Progenitor cell of endocrine pancreas (in vitro differentiated cells): ENCODE results near the gene ATRX. TPM values are rescaled to one million over a fixed set of nuclear protein-coding genes. Genes with fewer than 3 reads are reported as not detected.

Experiments used
- DNase-seq: peaks from one replicate; pipeline ENCODE4 v3.0.0; 2021; ENCODE audit warnings: low spot score; ENCODE audit not compliant: unreplicated experiment
- H3K27ac Mint-ChIP-seq: 2 replicates; pipeline ENCODE4 v1.8.0; 2021; ENCODE audit warnings: mild to moderate bottlenecking, moderate library complexity, mixed read lengths
- H3K27me3 Mint-ChIP-seq: 2 replicates; pipeline ENCODE4 v1.8.0; 2021; ENCODE audit warnings: mixed read lengths
- H3K36me3 Mint-ChIP-seq: 2 replicates; pipeline ENCODE4 v1.8.0; 2022; ENCODE audit warnings: mixed read lengths; ENCODE audit not compliant: insufficient read depth
- H3K4me1 Mint-ChIP-seq: 2 replicates; pipeline ENCODE4 v1.8.0; 2021; ENCODE audit warnings: low read depth, mixed read lengths
- H3K4me3 Mint-ChIP-seq: 2 replicates; pipeline ENCODE4 v1.8.0; 2021; ENCODE audit warnings: low read depth, mild to moderate bottlenecking, moderate library complexity, mixed read lengths
- H3K9me3 Mint-ChIP-seq: 2 replicates; pipeline ENCODE4 v1.8.0; 2021; ENCODE audit warnings: low read depth, mixed read lengths
- CTCF ChIP-seq: fragments of 200-600 bp; sonication (generic); IDR thresholded peaks from one replicate; pipeline ENCODE4 v1.5.0; 2021; ENCODE audit warnings: antibody characterized with exemption, mild to moderate bottlenecking; ENCODE audit not compliant: unreplicated experiment
- total RNA-seq: library from RNA; stranded (reverse); gene quantifications from 2 replicates; pipeline ENCODE4 v1.2.1, GENCODE V29; 2021

The ATRX gene
- total RNA-seq, 1 donor from 2014 or later, result 167 TPM

GRCh38 chrX:77675986-77676385 is 110.0 kb downstream of the ATRX start:
- peaks cover 11% of the 10 kb centered on the region for H3K4me1 Mint-ChIP-seq
- peaks cover 4% of the 10 kb centered on the region for H3K9me3 Mint-ChIP-seq
- no peak overlapping the region for H3K27ac Mint-ChIP-seq
- no peaks in the 10 kb centered on the region for H3K36me3 Mint-ChIP-seq
- no peak for TF ChIP-seq CTCF
- no peak overlapping the region for H3K4me3 Mint-ChIP-seq
- H3K27me3 Mint-ChIP-seq, result no peaks in the 10 kb centered on the region
- no peak for DNase-seq

GRCh38 chrX:77668391-77669237 is 117.4 kb downstream of the ATRX start:
- H3K36me3 Mint-ChIP-seq, result peaks cover 5% of the 10 kb centered on the region
- H3K27ac Mint-ChIP-seq, result peak overlapping the region; percentile 53
- H3K27me3 Mint-ChIP-seq, result no peaks in the 10 kb centered on the region
- H3K4me3 Mint-ChIP-seq, result no peak overlapping the region
- peaks cover 7% of the 10 kb centered on the region for H3K9me3 Mint-ChIP-seq
- H3K4me1 Mint-ChIP-seq, result peaks cover 9% of the 10 kb centered on the region
- DNase-seq, result no peak
- no peak for TF ChIP-seq CTCF

GRCh38 chrX:77658886-77659285 is 127.1 kb downstream of the ATRX start:
- no peak overlapping the region for H3K4me3 Mint-ChIP-seq
- peaks cover 19% of the 10 kb centered on the region for H3K9me3 Mint-ChIP-seq
- H3K27ac Mint-ChIP-seq, result no peak overlapping the region
- H3K27me3 Mint-ChIP-seq, result no peaks in the 10 kb centered on the region
- no peak for DNase-seq
- no peak for TF ChIP-seq CTCF
- no peaks in the 10 kb centered on the region for H3K4me1 Mint-ChIP-seq
- H3K36me3 Mint-ChIP-seq, result peaks cover 13% of the 10 kb centered on the region

- DNase-seq, result no peak
- H3K9me3 Mint-ChIP-seq, result peaks cover 19% of the 10 kb centered on the region
Observed at GRCh38 chrX:77652095-77652494, 133.9 kb downstream of the ATRX start.

GRCh38 chrX:77640702-77641101 is 145.3 kb downstream of the ATRX start:
- Mint-ChIP-seq H3K36me3 (peaks cover 29% of the 10 kb centered on the region), H3K27me3 (no peaks in the 10 kb centered on the region), H3K27ac (peak overlapping the region; percentile 4), H3K4me3 (no peak overlapping the region), H3K4me1 (no peaks in the 10 kb centered on the region), H3K9me3 (peaks cover 20% of the 10 kb centered on the region)
- no peak for DNase-seq
- no peak for TF ChIP-seq CTCF

More at GRCh38 chrX:77652095-77652494, 133.9 kb downstream of the ATRX start:
- H3K27me3 Mint-ChIP-seq, result no peaks in the 10 kb centered on the region
- no peak overlapping the region for H3K27ac Mint-ChIP-seq
- no peak overlapping the region for H3K4me3 Mint-ChIP-seq
- no peaks in the 10 kb centered on the region for H3K4me1 Mint-ChIP-seq
- peaks cover 18% of the 10 kb centered on the region for H3K36me3 Mint-ChIP-seq
- no peak for TF ChIP-seq CTCF
